ENCODE results near the gene JUN. TPM values are rescaled to one million over a fixed set of nuclear protein-coding genes. Genes with fewer than 3 reads are reported as not detected.

The JUN gene
- polyA plus RNA-seq, 1 donor from 2014 or later, result 124 TPM

- H3K36me3 ChIP-seq (ENCODE audit: insufficient read depth, low read length), result no peaks in the 10 kb centered on the region
- H3K4me3 ChIP-seq (ENCODE audit: low read length), result no peak overlapping the region
- no peaks in the 10 kb centered on the region for H3K79me2 ChIP-seq (replicated peaks; ENCODE audit: insufficient read depth, low read length)
- TF ChIP-seq EP300 (conservative IDR thresholded peaks at IDR 0.05; ENCODE audit: poor library complexity, severe bottlenecking), result no peak
- no peak overlapping the region for H2AFZ ChIP-seq (ENCODE audit: low read depth, low read length)
- no peak overlapping the region for H3K4me2 ChIP-seq (ENCODE audit: low read length)
- no peak overlapping the region for H3K9ac ChIP-seq (ENCODE audit: low read length)
- H3K9me2 ChIP-seq (ENCODE audit: insufficient read depth, low read length), result no peaks in the 10 kb centered on the region
- H3K27ac ChIP-seq (ENCODE audit: low read length), result no peak overlapping the region
- H4K20me1 ChIP-seq (ENCODE audit: insufficient read depth), result no peaks in the 10 kb centered on the region
- H3K9me3 ChIP-seq (ENCODE audit: low read length), result no peaks in the 10 kb centered on the region
- no peaks in the 10 kb centered on the region for H3K27me3 ChIP-seq (ENCODE audit: insufficient read depth, low read depth, low read length)
- no peaks in the 10 kb centered on the region for H3F3A ChIP-seq (ENCODE audit: insufficient read depth, low read length, poor library complexity, severe bottlenecking)
Measured at GRCh38 chr1:58734630-58735029, 49.2 kb downstream of the JUN start.

GRCh38 chr1:58732087-58732775 lies 51.6 kb downstream of the JUN start:
- Histone ChIP-seq H3K27ac (ENCODE audit: low read length) (no peak overlapping the region), H3K9me2 (ENCODE audit: insufficient read depth, low read length) (no peaks in the 10 kb centered on the region), H3K9ac (ENCODE audit: low read length) (no peak overlapping the region), H2AFZ (ENCODE audit: low read depth, low read length) (no peak overlapping the region), H3K79me2 (replicated peaks; ENCODE audit: insufficient read depth, low read length) (no peaks in the 10 kb centered on the region), H3K36me3 (ENCODE audit: insufficient read depth, low read length) (no peaks in the 10 kb centered on the region), H3K4me2 (ENCODE audit: low read length) (no peak overlapping the region), H3K4me3 (ENCODE audit: low read length) (no peak overlapping the region), H4K20me1 (ENCODE audit: insufficient read depth) (no peaks in the 10 kb centered on the region), H3F3A (ENCODE audit: insufficient read depth, low read length, poor library complexity, severe bottlenecking) (no peaks in the 10 kb centered on the region), H3K9me3 (ENCODE audit: low read length) (no peaks in the 10 kb centered on the region), H3K27me3 (ENCODE audit: insufficient read depth, low read depth, low read length) (no peaks in the 10 kb centered on the region)
- no peak for TF ChIP-seq REST (IDR thresholded peaks at IDR 0.05; ENCODE audit: borderline replicate concordance)
- TF ChIP-seq SMC3 (conservative IDR thresholded peaks at IDR 0.05; ENCODE audit: poor library complexity), result no peak
- TF ChIP-seq EZH2 (IDR thresholded peaks at IDR 0.05; ENCODE audit: borderline replicate concordance, insufficient read depth, low read length, poor library complexity, severe bottlenecking), result no peak
- TF ChIP-seq MXI1 (conservative IDR thresholded peaks at IDR 0.05; ENCODE audit: poor library complexity, severe bottlenecking), result no peak
- no peak for TF ChIP-seq EP300 (conservative IDR thresholded peaks at IDR 0.05; ENCODE audit: poor library complexity, severe bottlenecking)
- no peak for TF ChIP-seq RAD21 (conservative IDR thresholded peaks at IDR 0.05)
- no peak for TF ChIP-seq POLR2AphosphoS5 (IDR thresholded peaks at IDR 0.05)
- no peak for TF ChIP-seq CTCF (IDR thresholded peaks at IDR 0.05; ENCODE audit: poor library complexity, severe bottlenecking)
- no peak for TF ChIP-seq TAF1 (IDR thresholded peaks at IDR 0.05; ENCODE audit: low read depth)

Other genes with a start within 250 kb of the JUN start
- gene OMA1, start 237.3 kb downstream of the JUN start, polyA plus RNA-seq, result 2.6 and 11.0 TPM in 2 replicates
- not detected in 2 replicates for gene TACSTD2, start 206.8 kb downstream of the JUN start, polyA plus RNA-seq
- gene MYSM1, start 84.0 kb downstream of the JUN start, polyA plus RNA-seq, result 34.0 and 41.3 TPM in 2 replicates

Measured in neural cell (in vitro differentiated cells).